Measurements from ENCODE around the gene AREL1. TPM values are rescaled to one million over a fixed set of nuclear protein-coding genes. Genes with fewer than 3 reads are reported as not detected.

AREL1 gene
- total RNA-seq, 1 donor from 2014 or later = 51.5 TPM

DNA sequence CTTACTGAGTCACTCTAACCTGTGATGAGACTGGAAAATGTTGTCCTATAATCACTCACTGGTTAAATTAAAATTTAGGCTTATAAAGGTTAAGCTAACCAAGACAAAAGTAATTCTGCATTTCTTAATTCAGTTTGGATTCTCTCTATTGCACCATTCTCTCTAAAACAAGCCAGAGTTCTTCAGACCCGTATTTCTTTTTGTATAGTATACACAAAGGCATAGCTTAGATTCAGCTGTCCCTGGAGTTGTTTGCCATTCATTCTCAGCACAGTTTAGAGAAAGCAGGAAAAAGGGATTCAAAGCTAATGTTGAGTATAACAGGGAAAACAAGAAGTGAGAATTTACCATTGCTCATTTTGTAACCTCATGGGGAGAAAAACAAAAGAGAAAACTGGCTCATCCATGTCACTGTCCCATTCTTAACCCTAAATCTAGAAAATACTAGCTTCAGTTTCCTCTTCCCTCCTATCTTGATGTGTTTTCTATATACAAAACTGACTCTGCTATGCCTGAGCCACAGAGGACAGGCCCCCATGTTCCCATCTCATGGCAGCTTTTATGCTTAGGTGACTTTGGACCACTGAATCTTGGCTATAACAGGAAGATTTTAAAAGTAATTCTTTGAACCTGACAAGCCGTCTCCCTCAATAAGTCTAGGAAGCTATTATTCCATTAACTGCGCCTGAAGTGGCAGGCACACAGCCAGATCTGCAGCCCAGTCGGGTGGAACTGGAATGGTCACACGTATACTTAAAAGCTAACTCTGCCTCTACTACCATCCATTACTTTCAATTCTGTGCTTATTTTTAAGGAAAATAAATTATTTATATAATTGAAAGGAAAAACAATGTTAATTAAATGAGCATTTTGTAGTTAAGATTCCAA, 7.0 kb downstream of the AREL1 start:
- no peak overlapping the region for H3K27ac Mint-ChIP-seq (ENCODE audit: unreplicated experiment)

DNA sequence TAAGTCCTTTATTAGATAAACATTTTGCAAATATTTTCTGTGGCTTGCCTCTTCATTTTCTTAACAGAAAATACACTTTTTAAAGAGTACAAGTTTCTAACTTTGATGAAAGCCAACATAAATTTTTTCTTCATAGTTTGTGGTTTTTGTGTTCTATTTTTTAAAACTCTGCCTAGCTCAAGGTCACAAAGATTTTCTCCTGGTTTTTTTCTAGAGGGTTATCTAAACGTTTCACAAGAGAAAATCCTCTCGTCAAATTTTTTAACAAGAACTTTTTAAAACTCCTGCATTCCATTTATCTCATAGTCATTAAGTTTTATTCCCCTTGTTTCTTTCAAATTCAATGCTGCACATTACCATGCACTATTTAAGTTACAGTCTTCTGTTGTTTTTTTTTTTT, 8.2 kb downstream of the AREL1 start:
- Mint-ChIP-seq H3K9me3 (peaks cover 6% of the 10 kb centered on the region), H3K27ac (ENCODE audit: unreplicated experiment) (no peak overlapping the region), H3K4me3 (no peak overlapping the region), H3K36me3 (ENCODE audit: low read depth) (peaks cover 25% of the 10 kb centered on the region), H3K27me3 (ENCODE audit: low read depth) (no peaks in the 10 kb centered on the region), H3K4me1 (no peaks in the 10 kb centered on the region)
- TF ChIP-seq CTCF (conservative IDR thresholded peaks at IDR 0.05) = no peak
- no peak for DNase-seq (ENCODE audit: low read depth, low spot score)

More for the DNA sequence above, 7.0 kb downstream of the AREL1 start:
- no peak for DNase-seq (ENCODE audit: low read depth, low spot score)
- Mint-ChIP-seq H3K9me3 (peaks cover 6% of the 10 kb centered on the region), H3K4me1 (peaks cover 8% of the 10 kb centered on the region), H3K27me3 (ENCODE audit: low read depth) (no peaks in the 10 kb centered on the region), H3K4me3 (no peak overlapping the region), H3K36me3 (ENCODE audit: low read depth) (peaks cover 22% of the 10 kb centered on the region)
- TF ChIP-seq CTCF (conservative IDR thresholded peaks at IDR 0.05) = no peak

GRCh38 chr14:74703043-74703442, 9.8 kb downstream of the AREL1 start:
- peaks cover 27% of the 10 kb centered on the region for H3K36me3 Mint-ChIP-seq (ENCODE audit: low read depth)
- no peaks in the 10 kb centered on the region for H3K4me1 Mint-ChIP-seq
- no peak for DNase-seq (ENCODE audit: low read depth, low spot score)
- H3K27me3 Mint-ChIP-seq (ENCODE audit: low read depth) = no peaks in the 10 kb centered on the region
- H3K9me3 Mint-ChIP-seq = peaks cover 6% of the 10 kb centered on the region
- H3K27ac Mint-ChIP-seq (ENCODE audit: unreplicated experiment) = no peak overlapping the region
- no peak for TF ChIP-seq CTCF (conservative IDR thresholded peaks at IDR 0.05)
- no peak overlapping the region for H3K4me3 Mint-ChIP-seq

DNA sequence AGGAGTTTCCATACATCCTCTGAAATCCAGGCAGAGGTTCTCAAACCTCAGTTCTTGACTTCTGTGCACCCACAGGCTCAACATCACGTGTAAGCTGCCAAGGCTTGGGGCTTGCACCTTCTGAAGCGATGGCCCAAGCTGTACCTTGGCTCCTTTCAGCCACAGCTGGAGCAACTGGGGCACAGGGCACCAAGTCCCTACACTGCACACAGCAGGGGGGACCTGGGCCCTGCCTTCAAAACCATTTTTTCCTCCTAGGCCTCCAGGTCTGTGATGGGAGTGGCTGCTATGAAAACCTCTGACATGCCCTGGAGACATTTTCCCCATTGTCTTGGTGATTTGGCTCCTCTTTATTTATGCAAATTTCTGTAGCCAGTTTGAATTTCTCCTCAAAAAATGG, 10.6 kb downstream of the AREL1 start:
- Mint-ChIP-seq H3K4me3 (no peak overlapping the region), H3K27me3 (ENCODE audit: low read depth) (no peaks in the 10 kb centered on the region), H3K9me3 (peaks cover 6% of the 10 kb centered on the region), H3K27ac (ENCODE audit: unreplicated experiment) (no peak overlapping the region), H3K36me3 (ENCODE audit: low read depth) (peaks cover 27% of the 10 kb centered on the region), H3K4me1 (no peaks in the 10 kb centered on the region)
- no peak for DNase-seq (ENCODE audit: low read depth, low spot score)
- TF ChIP-seq CTCF (conservative IDR thresholded peaks at IDR 0.05) = no peak

GRCh38 chr14:74698465-74698864, 14.4 kb downstream of the AREL1 start:
- Mint-ChIP-seq H3K36me3 (ENCODE audit: low read depth) (peaks cover 22% of the 10 kb centered on the region), H3K27ac (ENCODE audit: unreplicated experiment) (no peak overlapping the region), H3K9me3 (peaks cover 6% of the 10 kb centered on the region), H3K4me3 (no peak overlapping the region), H3K4me1 (no peaks in the 10 kb centered on the region), H3K27me3 (ENCODE audit: low read depth) (no peaks in the 10 kb centered on the region)
- no peak for TF ChIP-seq CTCF (conservative IDR thresholded peaks at IDR 0.05)
- DNase-seq (ENCODE audit: low read depth, low spot score) = no peak

Data from neural crest cell (in vitro differentiated cells).